ENCODE results near the gene KCNQ5. TPM values are rescaled to one million over a fixed set of nuclear protein-coding genes. Genes with fewer than 3 reads are reported as not detected.

KCNQ5 gene
- total and polyA plus RNA-seq, 11 donors, result 0.06 to 0.18 TPM; not detected in 9

- Histone ChIP-seq H3K36me3 (no peaks in the 10 kb centered on the region), H3K27ac (no peak overlapping the region), H3K27me3 (no peaks in the 10 kb centered on the region), H3K9me3 (no peaks in the 10 kb centered on the region), H3K4me1 (no peaks in the 10 kb centered on the region), H3K4me3 (no peak overlapping the region)
- no peak for ATAC-seq
- DNase-seq, result no peak
- 78 to 83% (median 80%) methylated on average over 4 of the region's 4 CpGs for WGBS, 4 donors
- TF ChIP-seq CTCF (IDR thresholded peaks at IDR 0.05) (no peak), POLR2A (IDR thresholded peaks at IDR 0.05) (no peak)
- intact Hi-C loops (cut with DNase I), result no loop called here
Measured at GRCh38 chr6:72810571-72811280, 188.9 kb downstream of the KCNQ5 start.

GRCh38 chr6:72811971-72812421 is 190.1 kb downstream of the KCNQ5 start:
- no peaks in the 10 kb centered on the region for H3K4me1 ChIP-seq
- H3K27me3 ChIP-seq, result no peaks in the 10 kb centered on the region
- TF ChIP-seq CTCF (IDR thresholded peaks at IDR 0.05) (no peak), POLR2A (IDR thresholded peaks at IDR 0.05) (no peak)
- no peak for ATAC-seq
- no peaks in the 10 kb centered on the region for H3K9me3 ChIP-seq
- H3K27ac ChIP-seq, result no peak overlapping the region
- no peak overlapping the region for H3K4me3 ChIP-seq
- 32 to 48% (median 42%) methylated on average over 6 of the region's 6 CpGs for WGBS, 4 donors
- no peaks in the 10 kb centered on the region for H3K36me3 ChIP-seq
- no peak for DNase-seq
- intact Hi-C loops (cut with DNase I), result no loop called here

GRCh38 chr6:72813807-72814596 is 192.1 kb downstream of the KCNQ5 start:
- Histone ChIP-seq H3K4me1 (no peaks in the 10 kb centered on the region), H3K27me3 (no peaks in the 10 kb centered on the region), H3K36me3 (no peaks in the 10 kb centered on the region), H3K9me3 (no peaks in the 10 kb centered on the region), H3K4me3 (no peak overlapping the region), H3K27ac (no peak overlapping the region)
- intact Hi-C loops (cut with DNase I), result no loop called here
- 69 to 87% (median 79%) methylated on average over 7 of the region's 7 CpGs for WGBS, 4 donors
- no peak for ATAC-seq
- DNase-seq, result no peak
- TF ChIP-seq CTCF (IDR thresholded peaks at IDR 0.05), result no peak
- no peak for TF ChIP-seq POLR2A (IDR thresholded peaks at IDR 0.05)

- TF ChIP-seq CTCF (IDR thresholded peaks at IDR 0.05) (no peak), POLR2A (IDR thresholded peaks at IDR 0.05) (no peak)
- ATAC-seq (no peak), DNase-seq (no peak)
- WGBS, 4 donors, result 94 to 100% (median 97%) methylated on average over 1 of the region's 1 CpG
- Histone ChIP-seq H3K4me3 (no peak overlapping the region), H3K9me3 (no peaks in the 10 kb centered on the region), H3K4me1 (peaks cover 0 to 4% (median 0%) of the 10 kb centered on the region in 12 donors), H3K36me3 (no peaks in the 10 kb centered on the region), H3K27me3 (no peaks in the 10 kb centered on the region), H3K27ac (no peak overlapping the region)
- intact Hi-C loops (cut with DNase I), result no loop called here
Measured at GRCh38 chr6:72816022-72816421, 194.2 kb downstream of the KCNQ5 start.
